IMR-90 (cell line): ENCODE measurements around the gene FAM171A1.

ENCODE experiments used
- CHD1 ChIP-seq: IDR thresholded peaks from 2 replicates; pipeline ENCODE4 v1.6.1; 2012; ENCODE audit warnings: low read depth, low read length, improper control_type of control experiment
- CTCF ChIP-seq: conservative IDR thresholded peaks from 2 replicates; pipeline ENCODE4 v1.5.1; 2012; ENCODE audit warnings: mild to moderate bottlenecking, low read depth, low read length, improper control_type of control experiment
- ELK1 ChIP-seq: fragments of 150-350 bp; IDR thresholded peaks from 2 replicates; pipeline ENCODE4 v1.6.1; 2016; ENCODE audit warnings: low read depth, mild to moderate bottlenecking, low read length, moderate library complexity, borderline replicate concordance
- FOS ChIP-seq: fragments of 150-350 bp; IDR thresholded peaks from 2 replicates; pipeline ENCODE4 v1.6.1; 2016; ENCODE audit warnings: low read depth, low read length
- POLR2A ChIP-seq: IDR thresholded peaks from 2 replicates; pipeline ENCODE4 v1.6.1; 2012; ENCODE audit warnings: mild to moderate bottlenecking, low read depth, low read length
- RAD21 ChIP-seq: IDR thresholded peaks from 2 replicates; pipeline ENCODE4 v1.6.1; 2012; ENCODE audit warnings: low read length, improper control_type of control experiment
- USF2 ChIP-seq: fragments of 150-350 bp; IDR thresholded peaks from 2 replicates; pipeline ENCODE4 v1.6.1; 2017; ENCODE audit warnings: mild to moderate bottlenecking, antibody characterized with exemption, low read length, low read depth

GRCh38 chr10:15211464-15211979 is 159.6 kb downstream of the FAM171A1 start:
- no peak for TF ChIP-seq CTCF
- TF ChIP-seq POLR2A: no peak
- TF ChIP-seq CHD1: no peak
- no peak for TF ChIP-seq RAD21
- peak; percentile 88 for TF ChIP-seq FOS
- no peak for TF ChIP-seq ELK1
- TF ChIP-seq USF2: no peak
